Muscle of back (tissue), 11 donors: ENCODE data around the gene PEX3. TPM values are rescaled to one million over a fixed set of nuclear protein-coding genes. Genes with fewer than 3 reads are reported as not detected.
A peak's percentile ranks its signal among the peaks of the same experiment; 100 is the strongest.

Source experiments
- DNase-seq, 3 donors: peaks; one replicate each; pipeline versions ENCODE4 v3.0.0 to v3.0.0-alpha.2; 2013
- polyA plus RNA-seq, 10 donors: library from polyadenylated mRNA; unstranded; fragments of 120-200 nt; gene quantifications; one replicate each; pipeline ENCODE4 v1.2.1, GENCODE V29; 2013; ENCODE audit not compliant: insufficient read length in 10 of 10

PEX3 gene
- polyA plus RNA-seq, 10 donors, result 14.1 to 21.1 (median 17.3) TPM

DNA sequence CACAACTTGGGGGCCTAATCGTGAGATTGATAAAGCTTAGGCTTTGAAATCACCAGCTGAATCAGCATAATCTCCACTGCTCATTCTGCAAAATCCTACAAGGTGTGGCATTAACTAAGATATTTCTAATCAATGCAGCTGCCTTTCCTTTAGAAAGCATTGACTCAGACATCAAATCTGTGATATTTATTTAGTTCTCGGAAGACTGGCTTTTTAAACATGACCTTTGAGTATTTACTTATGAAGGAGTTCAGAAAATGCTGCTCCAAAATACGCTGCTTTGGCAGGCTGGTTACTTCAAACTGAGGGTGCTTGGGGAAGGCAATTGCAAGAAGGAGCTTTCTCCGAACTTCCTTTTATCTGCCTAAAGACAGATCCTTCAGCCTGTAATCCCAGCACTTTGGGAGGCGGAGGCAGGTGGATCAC, 84.6 kb downstream of the PEX3 start:
- no peak for DNase-seq

DNA sequence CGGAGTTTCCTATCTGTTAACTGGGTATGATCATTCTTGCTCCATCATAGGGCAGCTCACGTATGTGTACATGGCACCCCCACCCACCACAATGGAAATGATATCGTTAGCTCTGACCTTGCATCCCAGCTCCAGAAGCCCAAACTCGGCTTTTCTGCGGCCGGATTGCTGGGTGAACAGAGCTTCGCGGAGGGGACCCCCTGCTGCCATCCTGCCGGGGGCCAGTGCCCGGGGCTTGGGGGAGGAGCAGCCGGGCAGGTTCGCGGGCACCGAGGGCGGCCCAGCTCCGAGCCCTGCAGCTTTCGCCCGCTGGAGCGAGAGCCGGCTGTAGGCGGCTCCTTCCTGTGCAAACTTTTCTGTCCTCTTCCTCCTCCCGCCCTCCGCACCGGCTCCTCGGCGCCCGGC, 85.9 kb downstream of the PEX3 start:
- peak in 2 of 3 donors; percentile 36 to 57 for DNase-seq

GRCh38 chr6:143536866-143537691, 86.5 kb downstream of the PEX3 start:
- peak in 2 of 3 donors; percentile 71 to 82 for DNase-seq

DNA sequence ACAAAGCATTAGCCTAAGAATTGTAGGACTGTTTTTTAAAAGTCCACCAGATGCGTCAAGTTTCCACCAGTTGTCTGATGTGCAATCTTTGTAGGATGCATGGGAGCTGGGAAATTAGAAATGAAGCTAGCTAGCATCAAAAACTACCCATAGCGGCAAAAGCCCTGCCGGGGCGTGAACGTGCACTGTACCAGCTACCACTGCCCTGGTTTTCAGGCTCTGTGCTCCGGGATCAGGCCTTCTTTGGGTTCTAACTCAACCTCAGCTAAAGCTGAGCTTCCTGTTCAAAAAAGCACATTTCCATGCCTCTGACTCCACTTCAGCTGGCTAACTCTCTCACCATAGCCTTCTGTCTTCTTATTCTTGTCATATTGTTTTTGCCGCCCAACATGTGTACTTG, 87.8 kb downstream of the PEX3 start:
- no peak for DNase-seq

- DNase-seq, result no peak
Measured at GRCh38 chr6:143539106-143539505, 88.5 kb downstream of the PEX3 start.

- peak in 1 of 3 donors; percentile 14 for DNase-seq
Measured at GRCh38 chr6:143539734-143540133, 89.1 kb downstream of the PEX3 start.

DNA sequence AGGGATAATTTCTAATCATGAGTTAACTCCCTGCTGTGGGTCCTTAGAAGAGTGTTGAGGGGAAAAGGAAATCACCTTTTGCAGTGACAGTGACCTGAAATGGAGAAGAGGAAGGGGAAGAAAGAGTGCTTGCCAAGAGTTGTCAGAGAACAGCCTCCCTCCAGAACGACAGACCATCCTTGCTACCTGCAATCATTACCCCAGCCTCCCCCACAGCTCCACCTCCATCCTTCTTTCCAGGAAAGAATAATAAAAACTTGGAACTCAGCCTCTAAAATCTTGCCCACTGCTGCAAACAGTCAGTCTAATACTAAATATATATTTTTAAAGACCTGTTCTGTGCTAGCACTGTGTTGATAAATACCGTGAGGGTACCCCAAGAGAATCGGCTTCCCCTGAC, 89.6 kb downstream of the PEX3 start:
- DNase-seq, result no peak

Other genes with a start within 250 kb of the PEX3 start
- gene ADAT2, start 110 bp upstream of the PEX3 start, polyA plus RNA-seq, result 10 to 100 TPM in 5 of 10 donors, 1 to 10 TPM in 5; 4.9 to 22.7 (median 9.2) TPM
- gene FUCA2, start 60.9 kb downstream of the PEX3 start, polyA plus RNA-seq, result 10 to 100 TPM; 22.0 to 37.3 (median 28.3) TPM
- 10 to 100 TPM; 26.6 to 48.8 (median 37.5) TPM for gene PHACTR2, start 227.2 kb downstream of the PEX3 start, polyA plus RNA-seq